ENCODE results near the gene DDR1.

Gene DDR1

DNA sequence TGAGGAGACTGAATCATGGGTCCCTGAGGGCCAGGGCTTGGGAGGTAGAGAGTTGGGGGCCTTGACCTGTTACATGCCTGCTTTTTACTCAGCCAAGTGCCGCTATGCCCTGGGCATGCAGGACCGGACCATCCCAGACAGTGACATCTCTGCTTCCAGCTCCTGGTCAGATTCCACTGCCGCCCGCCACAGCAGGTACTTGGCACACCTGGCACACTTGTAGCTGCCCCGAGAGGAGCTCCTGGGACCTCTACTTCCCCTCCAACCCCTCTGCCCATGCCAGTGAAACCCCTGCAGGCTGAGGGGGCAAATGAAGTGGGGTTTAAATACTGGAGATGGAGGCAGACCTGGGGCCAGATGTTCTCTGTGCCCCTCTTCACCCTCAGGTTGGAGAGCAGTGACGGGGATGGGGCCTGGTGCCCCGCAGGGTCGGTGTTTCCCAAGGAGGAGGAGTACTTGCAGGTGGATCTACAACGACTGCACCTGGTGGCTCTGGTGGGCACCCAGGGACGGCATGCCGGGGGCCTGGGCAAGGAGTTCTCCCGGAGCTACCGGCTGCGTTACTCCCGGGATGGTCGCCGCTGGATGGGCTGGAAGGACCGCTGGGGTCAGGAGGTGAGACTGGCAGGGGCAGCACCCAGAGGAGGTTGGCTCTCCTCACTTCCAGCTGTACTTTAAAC is 4.6 kb downstream of the DDR1 start:
- Histone ChIP-seq H3K4me2 (ENCODE audit: low read length) (no peak overlapping the region), H3K36me3 (replicated peaks; ENCODE audit: low read depth, low read length) (no peaks in the 10 kb centered on the region)

GRCh38 chr6:30889496-30889885 is 5.2 kb downstream of the DDR1 start:
- H2AFZ ChIP-seq (ENCODE audit: low read depth, low read length): no peak overlapping the region
- H3K4me1 ChIP-seq (ENCODE audit: low read length): peaks cover 7% of the 10 kb centered on the region
- H4K20me1 ChIP-seq (ENCODE audit: insufficient read depth, low read length): no peaks in the 10 kb centered on the region
- no peak overlapping the region for H3K4me3 ChIP-seq (ENCODE audit: low read length)
- no peaks in the 10 kb centered on the region for H3K36me3 ChIP-seq (replicated peaks; ENCODE audit: low read depth, low read length)
- no peak overlapping the region for H3K9ac ChIP-seq (ENCODE audit: low read length)
- H3K27ac ChIP-seq (ENCODE audit: low read length): no peak overlapping the region
- TF ChIP-seq, protein P1, sequence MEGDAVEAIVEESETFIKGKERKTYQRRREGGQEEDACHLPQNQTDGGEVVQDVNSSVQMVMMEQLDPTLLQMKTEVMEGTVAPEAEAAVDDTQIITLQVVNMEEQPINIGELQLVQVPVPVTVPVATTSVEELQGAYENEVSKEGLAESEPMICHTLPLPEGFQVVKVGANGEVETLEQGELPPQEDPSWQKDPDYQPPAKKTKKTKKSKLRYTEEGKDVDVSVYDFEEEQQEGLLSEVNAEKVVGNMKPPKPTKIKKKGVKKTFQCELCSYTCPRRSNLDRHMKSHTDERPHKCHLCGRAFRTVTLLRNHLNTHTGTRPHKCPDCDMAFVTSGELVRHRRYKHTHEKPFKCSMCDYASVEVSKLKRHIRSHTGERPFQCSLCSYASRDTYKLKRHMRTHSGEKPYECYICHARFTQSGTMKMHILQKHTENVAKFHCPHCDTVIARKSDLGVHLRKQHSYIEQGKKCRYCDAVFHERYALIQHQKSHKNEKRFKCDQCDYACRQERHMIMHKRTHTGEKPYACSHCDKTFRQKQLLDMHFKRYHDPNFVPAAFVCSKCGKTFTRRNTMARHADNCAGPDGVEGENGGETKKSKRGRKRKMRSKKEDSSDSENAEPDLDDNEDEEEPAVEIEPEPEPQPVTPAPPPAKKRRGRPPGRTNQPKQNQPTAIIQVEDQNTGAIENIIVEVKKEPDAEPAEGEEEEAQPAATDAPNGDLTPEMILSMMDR (IDR thresholded peaks at IDR 0.05; ENCODE audit: low read depth, low read length): no peak
- TF ChIP-seq EZH2phosphoT487 (IDR thresholded peaks at IDR 0.05; ENCODE audit: low read depth): no peak
- H3K4me2 ChIP-seq (ENCODE audit: low read length): no peak overlapping the region
- no peaks in the 10 kb centered on the region; the same call in 1 of the 2 replicates for H3K27me3 ChIP-seq (ENCODE audit: low read depth, low read length)
- no peaks in the 10 kb centered on the region for H3K9me3 ChIP-seq (ENCODE audit: insufficient read depth, low read length)
- H3K79me2 ChIP-seq (ENCODE audit: low read length): no peaks in the 10 kb centered on the region

More for the DNA sequence above, 4.6 kb downstream of the DDR1 start:
- Histone ChIP-seq H3K9ac (ENCODE audit: low read length) (no peak overlapping the region), H3K9me3 (ENCODE audit: insufficient read depth, low read length) (no peaks in the 10 kb centered on the region), H4K20me1 (ENCODE audit: insufficient read depth, low read length) (no peaks in the 10 kb centered on the region), H3K27ac (ENCODE audit: low read length) (no peak overlapping the region), H3K4me1 (ENCODE audit: low read length) (peaks cover 7% of the 10 kb centered on the region), H2AFZ (ENCODE audit: low read depth, low read length) (no peak overlapping the region), H3K79me2 (ENCODE audit: low read length) (no peaks in the 10 kb centered on the region), H3K4me3 (ENCODE audit: low read length) (no peak overlapping the region), H3K27me3 (ENCODE audit: low read depth, low read length) (no peaks in the 10 kb centered on the region; the same call in 1 of the 2 replicates)
- TF ChIP-seq, protein P1 (IDR thresholded peaks at IDR 0.05; ENCODE audit: low read depth, low read length): no peak

DNA sequence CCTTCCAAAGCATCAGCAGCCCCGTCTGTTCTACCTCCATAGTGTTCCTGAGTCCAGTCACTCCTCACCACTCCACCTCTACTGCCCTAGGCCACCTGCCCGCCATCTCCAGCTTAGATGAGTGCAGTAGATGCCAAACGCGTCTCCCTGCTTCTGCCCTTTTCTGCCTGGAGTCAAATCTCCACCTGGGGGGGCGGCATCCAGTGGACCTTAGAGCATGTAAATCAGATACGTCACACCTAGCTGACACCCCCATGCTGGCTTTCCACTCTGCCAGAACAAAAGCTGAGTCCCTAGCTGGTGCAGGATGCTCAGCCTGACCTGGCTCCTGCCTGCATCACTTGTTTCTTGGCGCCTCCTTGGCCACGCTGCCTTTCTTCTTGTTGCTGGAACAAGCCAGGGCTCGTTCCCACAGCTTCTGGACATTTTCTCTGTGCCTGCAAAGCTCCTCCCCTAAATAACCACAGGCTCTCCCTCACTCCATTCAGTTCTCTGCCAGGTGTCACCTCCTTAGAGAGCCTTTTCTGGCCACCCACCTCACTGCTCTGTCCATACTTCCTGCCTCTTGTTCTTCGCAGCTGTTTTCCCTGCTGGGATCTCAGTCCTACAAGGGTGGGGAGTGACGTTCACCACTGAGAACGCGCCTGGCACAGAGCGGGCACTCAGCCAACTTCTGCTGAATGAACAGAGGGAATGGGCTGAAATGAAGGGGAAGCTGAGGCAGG is 5.8 kb downstream of the DDR1 start:
- no peaks in the 10 kb centered on the region for H4K20me1 ChIP-seq (ENCODE audit: insufficient read depth, low read length)
- no peak overlapping the region for H3K9ac ChIP-seq (ENCODE audit: low read length)
- H3K9me3 ChIP-seq (ENCODE audit: insufficient read depth, low read length): no peaks in the 10 kb centered on the region
- peaks cover 4% of the 10 kb centered on the region for H3K4me1 ChIP-seq (ENCODE audit: low read length)
- H2AFZ ChIP-seq (ENCODE audit: low read depth, low read length): no peak overlapping the region
- no peaks in the 10 kb centered on the region for H3K36me3 ChIP-seq (replicated peaks; ENCODE audit: low read depth, low read length)
- no peak for TF ChIP-seq EZH2phosphoT487 (IDR thresholded peaks at IDR 0.05; ENCODE audit: low read depth)
- TF ChIP-seq, protein P1 (IDR thresholded peaks at IDR 0.05; ENCODE audit: low read depth, low read length): no peak
- H3K4me2 ChIP-seq (ENCODE audit: low read length): no peak overlapping the region
- no peak overlapping the region for H3K27ac ChIP-seq (ENCODE audit: low read length)
- no peak overlapping the region for H3K4me3 ChIP-seq (ENCODE audit: low read length)
- H3K79me2 ChIP-seq (ENCODE audit: low read length): no peaks in the 10 kb centered on the region
- H3K27me3 ChIP-seq (ENCODE audit: low read depth, low read length): no peaks in the 10 kb centered on the region; the same call in 1 of the 2 replicates

DNA sequence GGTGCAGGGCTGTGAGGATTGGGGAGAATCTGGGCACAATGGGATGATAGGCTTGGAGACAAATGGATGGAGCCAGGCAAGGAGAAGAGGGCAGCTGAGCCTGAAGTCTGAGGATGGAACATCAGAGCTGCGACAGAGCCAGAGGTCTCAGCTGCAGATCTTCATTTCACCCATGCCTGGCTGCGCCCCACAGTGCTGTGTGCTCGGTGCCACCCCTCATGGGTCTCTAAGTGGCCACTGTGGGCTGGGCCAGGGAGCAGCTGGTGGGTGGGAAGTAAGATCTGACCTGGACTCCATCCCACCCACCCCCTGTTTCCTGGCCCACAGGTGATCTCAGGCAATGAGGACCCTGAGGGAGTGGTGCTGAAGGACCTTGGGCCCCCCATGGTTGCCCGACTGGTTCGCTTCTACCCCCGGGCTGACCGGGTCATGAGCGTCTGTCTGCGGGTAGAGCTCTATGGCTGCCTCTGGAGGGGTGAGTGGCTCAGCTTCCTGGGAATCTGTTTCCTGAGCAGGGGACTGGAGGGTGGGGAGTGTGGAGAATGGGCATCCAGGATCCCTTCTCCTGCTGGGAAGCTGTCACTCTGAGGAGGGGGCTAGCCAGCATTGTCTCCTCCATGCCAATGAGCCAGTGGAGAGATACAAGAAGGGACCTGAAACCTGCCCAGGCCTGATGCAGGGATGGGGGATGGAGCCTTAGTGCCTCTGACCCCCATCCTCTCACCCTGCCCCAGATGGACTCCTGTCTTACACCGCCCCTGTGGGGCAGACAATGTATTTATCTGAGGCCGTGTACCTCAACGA is 6.5 kb downstream of the DDR1 start:
- no peak overlapping the region for H2AFZ ChIP-seq (ENCODE audit: low read depth, low read length)
- no peaks in the 10 kb centered on the region for H3K4me1 ChIP-seq (ENCODE audit: low read length)
- H4K20me1 ChIP-seq (ENCODE audit: insufficient read depth, low read length): no peaks in the 10 kb centered on the region
- no peak overlapping the region for H3K9ac ChIP-seq (ENCODE audit: low read length)
- H3K9me3 ChIP-seq (ENCODE audit: insufficient read depth, low read length): no peaks in the 10 kb centered on the region
- no peak overlapping the region for H3K4me3 ChIP-seq (ENCODE audit: low read length)
- TF ChIP-seq EZH2phosphoT487 (IDR thresholded peaks at IDR 0.05; ENCODE audit: low read depth): no peak
- TF ChIP-seq, protein P1 (IDR thresholded peaks at IDR 0.05; ENCODE audit: low read depth, low read length): no peak
- no peaks in the 10 kb centered on the region for H3K36me3 ChIP-seq (replicated peaks; ENCODE audit: low read depth, low read length)
- H3K79me2 ChIP-seq (ENCODE audit: low read length): no peaks in the 10 kb centered on the region
- no peaks in the 10 kb centered on the region for H3K27me3 ChIP-seq (ENCODE audit: low read depth, low read length)
- H3K4me2 ChIP-seq (ENCODE audit: low read length): no peak overlapping the region
- no peak overlapping the region for H3K27ac ChIP-seq (ENCODE audit: low read length)

All from OCI-LY3 (cell line).